Tibial nerve (tissue), 4 donors: Measurements from ENCODE around the gene TRMT44.

Experiments
- CTCF ChIP-seq, 5 experiments: fragments of 200-600 bp in 3 of 5; fragments of 450-650 bp in 2 of 5; sonication (generic) in 3 of 5; IDR thresholded peaks; one replicate each; pipeline ENCODE4 v1.5.1; 2016 to 2019; ENCODE audit warnings: antibody characterized with exemption in 5 of 5, mild to moderate bottlenecking in 3 of 5, moderate library complexity in 2 of 5
- EP300 ChIP-seq, 2 donors: sonication (generic); formaldehyde crosslinking; IDR thresholded peaks; one replicate each; pipeline ENCODE4 v1.6.1; 2017; ENCODE audit warnings: antibody characterized with exemption in 2 of 2, mild to moderate bottlenecking in 1 of 2
- POLR2A ChIP-seq, 2 donors: fragments of 450-650 bp; IDR thresholded peaks; one replicate each; pipeline ENCODE4 v1.6.1; 2017; ENCODE audit warnings: antibody characterized with exemption in 2 of 2, mild to moderate bottlenecking in 2 of 2, moderate library complexity in 2 of 2

GRCh38 chr4:8459867-8460445 lies 19.4 kb downstream of the TRMT44 start:
- TF ChIP-seq CTCF (IDR thresholded peaks at IDR 0.05) = no peak
- TF ChIP-seq POLR2A (IDR thresholded peaks at IDR 0.05) = no peak
- TF ChIP-seq EP300 (IDR thresholded peaks at IDR 0.05) = no peak
